ENCODE results near the gene HERC2.

DNA sequence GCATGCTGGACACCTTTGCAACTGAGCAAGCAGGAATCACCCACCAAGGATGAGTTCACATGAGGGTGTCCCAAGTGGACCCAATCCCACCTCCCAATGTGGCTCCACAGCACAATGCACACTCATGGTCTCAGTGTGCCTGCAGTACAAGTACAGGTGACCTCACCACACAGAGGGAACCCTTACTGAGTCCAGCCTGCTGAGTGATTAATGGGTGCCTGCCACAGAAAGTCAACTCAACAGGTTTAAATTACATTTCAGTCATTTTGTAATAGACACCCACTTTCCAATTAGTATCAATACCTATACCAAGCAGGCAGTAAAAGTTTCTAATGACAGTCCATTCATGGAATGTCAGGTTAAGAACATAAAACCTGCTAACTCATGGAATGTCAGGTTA is 59.5 kb downstream of the HERC2 start:
- no peak for TF ChIP-seq POLR2A (IDR thresholded peaks at IDR 0.05)
- TF ChIP-seq, protein P1, sequence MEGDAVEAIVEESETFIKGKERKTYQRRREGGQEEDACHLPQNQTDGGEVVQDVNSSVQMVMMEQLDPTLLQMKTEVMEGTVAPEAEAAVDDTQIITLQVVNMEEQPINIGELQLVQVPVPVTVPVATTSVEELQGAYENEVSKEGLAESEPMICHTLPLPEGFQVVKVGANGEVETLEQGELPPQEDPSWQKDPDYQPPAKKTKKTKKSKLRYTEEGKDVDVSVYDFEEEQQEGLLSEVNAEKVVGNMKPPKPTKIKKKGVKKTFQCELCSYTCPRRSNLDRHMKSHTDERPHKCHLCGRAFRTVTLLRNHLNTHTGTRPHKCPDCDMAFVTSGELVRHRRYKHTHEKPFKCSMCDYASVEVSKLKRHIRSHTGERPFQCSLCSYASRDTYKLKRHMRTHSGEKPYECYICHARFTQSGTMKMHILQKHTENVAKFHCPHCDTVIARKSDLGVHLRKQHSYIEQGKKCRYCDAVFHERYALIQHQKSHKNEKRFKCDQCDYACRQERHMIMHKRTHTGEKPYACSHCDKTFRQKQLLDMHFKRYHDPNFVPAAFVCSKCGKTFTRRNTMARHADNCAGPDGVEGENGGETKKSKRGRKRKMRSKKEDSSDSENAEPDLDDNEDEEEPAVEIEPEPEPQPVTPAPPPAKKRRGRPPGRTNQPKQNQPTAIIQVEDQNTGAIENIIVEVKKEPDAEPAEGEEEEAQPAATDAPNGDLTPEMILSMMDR (IDR thresholded peaks at IDR 0.05): no peak
